GM19324 (cell line): ENCODE results near the gene BRI3.

ENCODE experiments used
- ATAC-seq: cut with Tn5 transposase; IDR thresholded peaks from one replicate; pipeline ENCODE4 v1.9.1; 2021; ENCODE audit warnings: mild to moderate bottlenecking, moderate library complexity; ENCODE audit not compliant: unreplicated experiment, low FRiP score

BRI3 gene

GRCh38 chr7:98285157-98286092 is 3.9 kb downstream of the BRI3 start:
- no peak for ATAC-seq

GRCh38 chr7:98286093-98286539 is 4.6 kb downstream of the BRI3 start:
- ATAC-seq: no peak

GRCh38 chr7:98286701-98287485 is 5.4 kb downstream of the BRI3 start:
- no peak for ATAC-seq

GRCh38 chr7:98287486-98287959 is 6.0 kb downstream of the BRI3 start:
- ATAC-seq: no peak

- no peak for ATAC-seq
These were observed 6.8 kb downstream of the BRI3 start for GRCh38 chr7:98288064-98288823.

GRCh38 chr7:98289333-98289875 is 7.9 kb downstream of the BRI3 start:
- ATAC-seq: no peak

- ATAC-seq: no peak
These were observed 10.2 kb downstream of the BRI3 start for GRCh38 chr7:98291717-98292116.

- ATAC-seq: no peak
These were observed 11.8 kb downstream of the BRI3 start for GRCh38 chr7:98293265-98293664.

GRCh38 chr7:98293746-98294145 is 12.3 kb downstream of the BRI3 start:
- no peak for ATAC-seq

- ATAC-seq: no peak
These were observed 12.8 kb downstream of the BRI3 start for GRCh38 chr7:98294326-98294725.

GRCh38 chr7:98294798-98295382 is 13.4 kb downstream of the BRI3 start:
- ATAC-seq: no peak

- ATAC-seq: no peak
These were observed 14.1 kb downstream of the BRI3 start for GRCh38 chr7:98295467-98296192.

- no peak for ATAC-seq
These were observed 15.3 kb downstream of the BRI3 start for GRCh38 chr7:98296833-98297232.

- ATAC-seq: no peak
These were observed 16.3 kb downstream of the BRI3 start for GRCh38 chr7:98297626-98298286.

- ATAC-seq: no peak
These were observed 19.3 kb downstream of the BRI3 start for GRCh38 chr7:98300595-98301372.

- ATAC-seq: no peak
These were observed 20.4 kb downstream of the BRI3 start for GRCh38 chr7:98301693-98302470.

- ATAC-seq: no peak
These were observed 21.8 kb downstream of the BRI3 start for GRCh38 chr7:98303176-98303865.
